Fibroblast of upper back skin (primary cell): ENCODE measurements around the gene VAT1L.

Experiments
- DNase-seq: peaks from one replicate; pipeline ENCODE4 v3.0.0-alpha.2; 2013

VAT1L gene, protein sequence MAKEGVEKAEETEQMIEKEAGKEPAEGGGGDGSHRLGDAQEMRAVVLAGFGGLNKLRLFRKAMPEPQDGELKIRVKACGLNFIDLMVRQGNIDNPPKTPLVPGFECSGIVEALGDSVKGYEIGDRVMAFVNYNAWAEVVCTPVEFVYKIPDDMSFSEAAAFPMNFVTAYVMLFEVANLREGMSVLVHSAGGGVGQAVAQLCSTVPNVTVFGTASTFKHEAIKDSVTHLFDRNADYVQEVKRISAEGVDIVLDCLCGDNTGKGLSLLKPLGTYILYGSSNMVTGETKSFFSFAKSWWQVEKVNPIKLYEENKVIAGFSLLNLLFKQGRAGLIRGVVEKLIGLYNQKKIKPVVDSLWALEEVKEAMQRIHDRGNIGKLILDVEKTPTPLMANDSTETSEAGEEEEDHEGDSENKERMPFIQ

DNA sequence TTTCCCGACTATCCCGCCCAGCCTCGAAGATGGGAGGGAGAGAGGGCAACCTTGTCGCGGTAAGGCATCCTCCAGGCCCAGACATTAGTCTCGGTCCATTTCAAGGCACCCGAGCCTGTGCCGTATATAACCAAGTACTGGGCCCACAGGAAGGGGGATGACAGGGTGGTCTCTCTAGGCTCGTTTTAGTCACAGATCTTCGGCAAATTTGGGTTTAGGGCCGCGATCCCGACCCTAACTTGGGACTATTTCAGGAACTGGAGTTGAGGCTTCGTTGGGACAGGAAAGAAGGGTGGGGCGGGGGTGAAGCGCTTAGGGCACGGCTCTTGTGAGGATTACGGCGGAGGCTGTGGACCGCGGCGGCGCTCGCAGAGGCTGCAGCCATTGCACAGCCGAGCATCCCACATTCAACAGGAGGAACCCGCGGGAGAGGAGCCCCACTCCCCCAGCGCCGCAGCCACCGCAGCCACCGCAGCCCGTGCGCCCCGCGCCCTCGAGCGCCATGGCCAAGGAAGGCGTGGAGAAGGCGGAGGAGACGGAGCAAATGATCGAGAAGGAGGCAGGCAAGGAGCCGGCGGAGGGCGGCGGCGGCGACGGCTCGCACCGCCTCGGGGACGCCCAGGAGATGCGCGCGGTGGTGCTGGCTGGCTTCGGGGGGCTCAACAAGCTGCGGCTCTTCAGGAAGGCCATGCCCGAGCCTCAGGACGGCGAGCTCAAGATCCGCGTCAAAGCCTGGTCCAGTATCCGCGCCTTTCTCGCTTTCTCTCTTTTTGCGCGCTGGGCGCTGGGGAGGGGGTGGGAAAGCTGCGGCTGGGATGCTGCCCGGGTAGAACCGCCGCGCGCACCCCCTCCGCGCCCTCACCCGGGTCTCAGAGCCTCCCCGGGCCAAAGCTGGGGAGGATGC lies at the start of gene VAT1L:
Gene VAT1L, plus strand, starts transcription at position 384 of the 904 bp plus-strand sequence. Its CDS starts 119 bp downstream, at position 503.
- peak; percentile 53 for DNase-seq

DNA sequence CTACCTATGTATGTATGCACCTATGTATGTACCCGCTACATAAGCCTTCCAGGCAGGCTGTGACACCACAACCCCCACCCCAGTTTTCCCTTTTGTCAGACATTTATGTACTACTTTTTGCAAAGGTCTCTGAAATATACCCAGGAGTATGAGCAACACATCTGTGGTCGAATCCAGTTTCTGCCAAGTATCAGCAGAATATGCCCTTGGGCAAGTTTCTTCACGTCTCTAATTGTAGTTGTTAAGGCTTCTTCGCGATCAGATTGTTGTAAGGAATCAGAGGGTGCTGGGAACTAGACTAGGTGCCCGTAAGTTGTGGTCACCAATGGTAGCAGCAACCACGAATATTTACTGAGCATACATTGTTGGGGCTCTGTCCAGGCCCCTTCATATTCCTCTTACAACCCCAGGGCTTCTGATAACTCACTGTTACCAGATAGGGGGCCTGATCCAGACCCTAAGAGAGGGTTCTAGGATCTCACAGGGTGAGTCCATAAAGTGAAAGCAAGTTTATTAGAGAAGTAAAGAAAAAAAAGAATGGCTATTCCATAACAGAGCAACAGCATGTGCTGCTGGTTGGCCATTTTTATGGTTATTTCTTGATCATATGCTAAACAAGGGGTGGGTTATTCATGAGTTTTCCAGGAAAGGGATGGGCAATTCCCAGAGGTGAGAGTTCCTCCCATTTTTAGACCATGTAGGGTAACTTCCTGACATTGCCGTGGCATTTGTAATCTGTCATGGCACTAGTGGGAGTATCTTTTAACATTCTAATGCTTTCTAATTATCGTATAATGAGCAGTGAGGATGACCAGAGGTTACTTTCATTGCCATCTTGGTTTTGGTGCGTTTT lies 49.4 kb upstream of the VAT1L start:
- DNase-seq = no peak

DNA sequence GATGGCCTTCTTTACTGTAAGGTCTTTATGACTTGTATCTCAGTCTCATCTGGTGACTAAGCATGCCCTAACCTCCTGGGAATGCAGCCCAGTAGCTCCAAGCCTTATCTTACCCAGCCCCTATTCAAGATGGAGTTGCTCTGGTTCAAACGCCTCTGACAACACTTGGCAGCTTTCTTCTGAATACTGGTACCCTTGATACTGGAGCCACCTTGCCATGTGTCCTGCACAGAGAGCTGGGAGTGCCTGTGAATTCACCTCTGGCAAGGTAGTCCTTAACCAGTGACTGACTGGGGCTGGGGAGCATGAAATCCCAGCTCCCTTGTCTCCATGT lies 48.8 kb upstream of the VAT1L start:
- DNase-seq = no peak

DNA sequence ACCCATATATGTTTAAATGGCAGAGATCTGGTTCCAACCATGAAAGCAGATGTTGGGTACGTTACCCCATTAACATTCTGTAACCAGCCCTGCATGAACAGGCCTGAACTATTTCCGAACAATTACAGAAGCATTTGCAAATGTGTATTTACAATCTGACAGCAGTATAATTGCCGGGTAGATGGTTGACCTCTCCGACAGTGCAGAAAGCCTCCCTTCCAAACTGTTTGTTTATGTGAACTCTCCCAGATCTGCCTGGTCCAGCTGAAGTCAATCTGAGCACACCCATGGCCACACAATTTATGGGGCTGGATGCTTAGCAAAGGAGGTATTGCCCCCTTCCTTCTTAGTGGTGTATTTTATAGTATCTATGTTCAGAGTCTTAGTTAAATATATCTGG lies 44.2 kb upstream of the VAT1L start:
- DNase-seq = no peak

DNA sequence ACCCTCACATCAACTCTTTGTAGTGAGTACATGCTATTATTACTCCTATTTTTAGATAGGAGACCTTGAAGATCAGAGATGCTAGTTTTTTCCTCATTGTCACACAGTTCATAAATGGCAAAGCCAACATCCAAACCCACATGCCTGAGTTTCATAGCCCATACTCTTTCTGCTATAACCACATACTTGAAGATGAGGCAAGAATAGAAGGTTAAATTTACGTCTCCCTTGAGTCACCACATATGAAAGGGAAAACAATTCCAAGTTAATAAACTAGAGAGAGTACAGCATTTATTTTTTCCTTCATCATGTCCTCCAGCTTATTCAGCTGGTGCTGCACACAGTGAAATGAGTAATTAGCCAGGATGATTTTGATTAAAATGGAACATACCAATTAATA lies 42.4 kb upstream of the VAT1L start:
- DNase-seq = no peak

DNA sequence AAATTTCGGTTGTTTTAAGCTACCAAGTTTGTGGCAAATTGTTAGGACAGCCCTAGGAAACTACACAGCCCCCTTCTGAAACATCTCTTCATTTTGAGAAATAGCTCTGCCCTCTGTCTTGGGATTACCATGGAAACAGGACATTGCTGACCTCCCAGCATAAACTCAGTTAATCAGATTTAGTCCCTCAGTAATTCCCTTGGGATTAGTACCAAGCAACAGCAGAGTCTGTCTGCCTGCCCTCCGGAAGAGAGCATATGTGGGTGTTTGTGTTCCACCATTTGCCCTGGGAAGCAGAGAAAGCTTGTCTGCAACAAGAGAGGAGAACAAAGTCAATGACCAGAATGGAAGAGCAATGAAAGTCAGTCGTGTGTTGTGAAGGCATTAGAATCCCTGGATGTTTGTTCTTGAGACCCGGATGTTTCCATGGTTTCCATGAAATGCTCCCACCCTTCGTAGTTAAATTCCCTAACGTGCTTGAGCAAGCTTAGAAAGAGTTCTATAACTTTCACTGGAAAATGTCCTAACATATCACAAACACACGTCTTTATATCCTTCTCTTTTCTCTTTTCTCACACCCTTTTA lies 39.9 kb upstream of the VAT1L start:
- no peak for DNase-seq

DNA sequence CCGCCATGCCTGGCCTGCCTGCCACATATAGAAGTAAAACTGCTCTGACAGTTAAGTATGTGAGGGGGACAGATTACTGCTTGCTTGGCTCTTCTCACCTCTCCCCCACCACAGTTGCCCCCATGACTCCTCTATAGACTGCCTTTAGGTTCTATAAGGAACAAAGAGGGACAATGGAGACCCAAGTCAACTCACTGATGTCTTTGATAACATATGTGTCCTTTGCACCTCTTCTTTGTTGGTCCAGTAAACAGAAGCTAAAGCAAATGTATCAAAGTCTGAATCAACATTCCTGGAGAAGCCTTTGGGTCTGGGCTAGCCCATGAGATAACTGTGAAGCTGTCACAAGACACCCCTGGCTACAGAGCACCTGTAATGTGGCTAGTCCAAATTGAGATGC lies 38.9 kb upstream of the VAT1L start:
- no peak for DNase-seq

DNA sequence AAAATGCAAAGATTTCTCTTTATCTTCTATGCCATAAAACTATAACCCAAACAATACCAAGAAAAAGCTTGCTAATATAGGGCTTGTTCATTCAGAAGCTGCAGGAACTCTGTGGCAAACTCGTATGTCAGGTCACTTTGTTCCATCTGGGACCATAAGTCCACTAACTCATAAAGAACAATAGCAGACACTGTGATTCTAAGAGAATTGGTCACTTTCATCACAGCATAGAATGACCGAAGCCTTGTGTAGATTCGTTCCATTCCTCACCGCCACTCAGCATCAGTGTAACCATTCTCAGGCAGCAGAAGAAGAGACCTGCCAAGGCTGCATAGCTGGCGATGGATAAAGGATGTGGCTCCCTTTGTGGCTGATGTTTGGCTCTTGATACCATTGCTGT lies 30.3 kb upstream of the VAT1L start:
- no peak for DNase-seq

DNA sequence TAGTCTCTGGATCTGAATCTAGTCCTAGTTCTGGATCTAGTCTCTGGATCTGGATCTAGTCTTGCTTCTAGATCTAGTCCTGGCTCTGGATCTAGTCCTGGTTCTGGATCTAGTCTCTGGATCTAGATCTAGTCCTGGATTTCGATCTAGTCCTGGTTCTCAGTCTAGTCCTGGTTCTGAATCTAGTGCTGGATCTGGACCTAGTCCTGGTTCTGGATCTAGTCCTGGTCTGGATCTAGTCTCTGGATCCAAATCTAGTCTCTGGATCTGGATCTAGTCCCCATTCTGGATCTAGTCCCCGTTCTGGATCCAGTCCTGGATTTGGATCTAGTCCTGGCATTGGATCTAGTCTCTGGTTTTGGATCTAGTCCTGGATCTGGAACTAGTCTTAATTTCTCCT lies 29.9 kb upstream of the VAT1L start:
- DNase-seq = no peak

DNA sequence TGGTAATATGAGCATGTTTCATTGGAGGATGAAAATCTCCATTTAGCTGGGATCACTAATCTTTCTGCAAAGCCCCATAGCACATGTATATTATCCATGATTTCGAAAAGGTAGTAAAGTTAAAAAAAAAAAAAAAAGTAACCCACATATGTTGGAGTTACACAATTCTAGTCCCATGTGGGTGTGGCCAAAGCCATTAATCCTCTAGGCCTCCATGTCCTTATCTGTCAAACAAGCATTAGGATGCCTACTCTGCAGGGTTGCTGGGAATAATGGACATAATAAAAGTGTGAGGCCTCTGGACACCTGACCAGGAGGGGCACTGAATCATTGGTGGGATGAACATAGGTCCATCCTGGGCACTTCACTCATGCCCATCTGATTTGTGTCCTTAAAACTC lies 29.2 kb upstream of the VAT1L start:
- no peak for DNase-seq

DNA sequence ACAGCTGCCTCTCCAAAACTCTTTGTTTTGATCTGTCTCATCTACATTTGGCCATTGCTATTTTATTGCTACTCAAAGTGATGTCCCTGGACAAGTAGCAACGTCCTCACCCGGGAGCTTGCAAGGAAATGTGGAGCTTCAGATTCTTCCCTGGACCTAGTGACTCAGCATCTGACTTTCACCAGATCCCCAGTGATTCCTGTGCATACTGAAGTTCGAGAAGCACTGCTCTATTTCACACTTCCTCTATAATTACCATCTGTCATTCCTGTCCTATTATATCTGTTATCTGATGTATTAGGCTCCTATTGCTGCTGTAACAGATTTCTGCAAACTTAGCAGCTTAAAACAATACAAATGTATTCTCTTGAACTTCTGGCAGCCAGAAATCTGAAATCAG lies 28.5 kb upstream of the VAT1L start:
- DNase-seq = no peak

DNA sequence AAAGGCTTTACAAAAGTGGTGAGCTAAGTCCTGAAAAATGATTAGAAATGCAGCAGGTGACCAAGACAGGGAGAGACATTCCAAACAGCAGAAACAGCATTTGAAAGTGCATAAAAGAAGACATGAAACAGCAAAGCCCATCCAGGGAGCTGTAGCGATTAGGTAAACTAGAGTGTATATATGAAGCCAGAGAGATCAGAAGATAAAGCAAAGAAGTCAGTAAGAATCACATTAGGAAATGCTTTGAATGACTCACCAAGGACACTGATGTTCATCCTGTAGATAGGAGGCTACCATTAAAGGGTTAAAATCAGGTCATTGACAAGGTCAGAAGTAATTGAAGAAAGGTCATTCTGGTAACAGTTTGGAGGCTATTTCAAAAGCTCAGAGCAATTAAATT lies 27.6 kb upstream of the VAT1L start:
- no peak for DNase-seq

DNA sequence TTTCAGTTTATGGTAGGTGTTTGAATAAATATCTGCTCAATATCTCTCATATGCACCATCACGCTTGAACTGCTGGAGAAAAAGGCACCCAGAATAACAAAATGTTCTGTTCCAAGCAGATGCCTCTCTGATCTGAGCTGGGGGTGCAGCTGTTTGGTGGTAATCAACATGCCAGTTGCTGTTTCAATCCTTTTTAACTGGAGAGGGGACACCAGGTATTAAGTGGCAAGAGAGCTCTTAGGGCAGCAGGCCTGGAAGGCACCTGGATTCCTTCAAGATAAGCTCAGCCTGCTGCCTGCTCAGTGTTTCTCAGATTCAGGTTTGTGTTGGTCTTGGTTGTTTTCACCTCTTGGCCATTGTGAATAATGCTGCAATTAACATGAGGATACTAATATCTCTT lies 27.2 kb upstream of the VAT1L start:
- no peak for DNase-seq

DNA sequence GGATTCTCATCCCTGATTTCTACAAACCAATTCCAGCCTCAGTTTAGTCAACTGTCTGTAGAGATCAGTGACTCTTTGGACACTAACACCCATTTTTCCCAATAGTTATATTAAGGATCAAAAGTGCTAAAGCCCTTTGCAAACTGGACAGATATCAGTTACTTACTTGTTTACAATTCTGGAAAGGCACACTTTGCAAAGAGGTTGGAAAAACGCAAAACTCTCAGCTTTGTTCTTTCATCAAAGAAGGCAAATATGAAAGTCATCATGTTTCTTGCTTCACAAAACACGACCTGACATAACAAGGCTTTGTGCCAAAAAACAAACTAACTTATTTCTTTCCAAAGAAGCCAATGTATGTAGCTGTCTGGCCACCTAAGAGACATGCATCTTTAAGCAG lies 26.1 kb upstream of the VAT1L start:
- no peak for DNase-seq

DNA sequence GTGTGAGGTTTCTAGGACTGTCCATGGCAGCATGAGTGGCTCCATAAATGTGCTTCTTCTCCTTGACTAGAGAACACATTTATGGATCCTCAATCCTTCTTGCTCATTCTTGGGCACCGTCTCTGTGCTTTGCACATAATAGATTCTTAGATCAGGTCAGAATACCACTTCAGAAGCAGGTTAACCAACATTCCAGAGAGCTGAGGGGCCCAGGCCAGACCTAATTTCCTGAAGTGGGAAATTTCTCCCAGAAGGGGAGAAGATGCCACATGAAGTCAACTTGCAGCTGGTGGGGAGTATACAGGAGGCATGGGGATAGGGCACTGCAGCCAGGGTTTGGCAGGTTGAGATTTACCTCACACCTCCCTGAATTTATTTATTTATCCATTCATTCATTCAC lies 24.4 kb upstream of the VAT1L start:
- DNase-seq = no peak

DNA sequence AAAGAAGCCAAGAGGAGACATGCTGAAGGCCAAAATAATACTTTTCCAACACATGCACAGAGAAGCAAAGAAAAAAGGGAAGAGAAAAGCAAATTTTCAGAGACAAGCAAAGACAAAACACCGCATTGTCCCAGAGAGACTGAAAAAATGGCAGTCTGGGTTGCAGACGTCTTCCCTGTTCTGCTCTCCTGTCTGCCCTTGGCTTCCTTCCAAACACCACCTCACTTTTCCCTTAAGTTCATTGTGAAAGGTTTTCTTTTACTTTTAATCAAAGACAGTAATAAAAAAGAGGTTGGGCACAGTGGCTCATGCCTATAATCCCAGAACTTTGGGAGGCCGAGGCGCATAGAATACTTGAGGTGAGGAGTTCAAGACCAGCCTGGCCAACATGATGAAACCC lies 21.2 kb upstream of the VAT1L start:
- no peak for DNase-seq

DNA sequence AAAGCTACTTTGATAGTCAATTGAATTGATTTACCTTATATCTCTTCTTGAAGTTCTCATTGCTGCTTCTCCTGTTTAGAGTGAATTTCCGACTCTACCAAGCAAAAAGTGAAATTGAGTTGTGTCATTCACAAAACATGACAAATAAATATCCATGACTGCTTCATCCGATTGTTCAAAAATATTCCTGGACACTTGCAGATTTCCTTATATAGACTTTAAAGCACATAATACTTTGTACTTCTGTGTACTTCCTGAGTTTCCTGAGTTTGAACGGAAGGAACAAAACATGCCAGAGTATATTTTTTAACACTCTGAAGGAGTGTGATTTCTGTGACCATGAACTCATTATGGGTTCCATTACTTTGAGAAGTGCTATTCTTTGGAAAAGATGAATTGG lies 20.5 kb upstream of the VAT1L start:
- DNase-seq = no peak

DNA sequence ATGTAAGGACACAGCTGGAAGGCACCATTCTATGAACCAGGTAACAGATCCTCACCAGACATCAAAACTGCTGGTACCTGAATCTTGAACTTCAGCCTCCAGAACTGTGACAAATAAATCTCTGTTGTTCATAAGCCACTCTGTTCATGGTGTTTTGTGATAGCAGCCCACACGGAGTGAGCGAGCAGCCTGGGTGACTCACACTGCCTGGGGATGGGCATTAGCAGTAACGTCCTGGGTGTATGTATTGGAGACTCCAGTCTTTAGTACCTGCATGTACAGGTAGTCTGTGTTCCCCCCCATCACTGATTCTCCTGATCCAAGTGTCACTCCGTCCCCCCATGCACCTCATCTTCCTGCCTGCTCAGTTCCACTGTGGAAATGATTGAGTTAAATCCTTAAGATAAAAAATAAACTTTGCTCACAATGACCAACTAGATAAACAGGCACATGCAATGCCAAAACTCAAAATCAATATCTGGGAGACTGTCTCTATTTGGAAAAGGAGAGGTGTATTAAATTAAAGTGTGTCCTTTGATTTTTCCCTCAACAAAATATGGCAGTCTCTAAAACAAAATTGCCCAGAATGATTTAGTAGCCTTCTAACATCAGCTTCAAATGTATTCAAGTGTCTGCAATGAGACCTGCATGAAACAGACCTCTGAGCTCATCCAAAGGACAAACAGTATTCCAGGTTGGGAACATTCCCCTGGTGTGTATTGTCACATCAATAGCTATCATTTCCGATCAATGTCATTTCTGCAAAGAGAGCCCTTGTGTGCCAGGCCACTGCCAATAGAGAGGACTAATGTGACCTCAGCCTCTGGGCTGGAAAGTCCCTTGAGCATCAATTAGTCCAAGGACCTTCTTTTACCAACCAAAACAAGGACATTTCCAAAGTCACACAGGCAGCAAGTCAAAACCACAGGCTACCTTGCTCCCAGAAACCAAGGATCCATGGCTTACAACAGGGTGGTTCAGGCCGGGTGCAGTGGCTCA lies 12.2 kb upstream of the VAT1L start:
- DNase-seq = no peak

DNA sequence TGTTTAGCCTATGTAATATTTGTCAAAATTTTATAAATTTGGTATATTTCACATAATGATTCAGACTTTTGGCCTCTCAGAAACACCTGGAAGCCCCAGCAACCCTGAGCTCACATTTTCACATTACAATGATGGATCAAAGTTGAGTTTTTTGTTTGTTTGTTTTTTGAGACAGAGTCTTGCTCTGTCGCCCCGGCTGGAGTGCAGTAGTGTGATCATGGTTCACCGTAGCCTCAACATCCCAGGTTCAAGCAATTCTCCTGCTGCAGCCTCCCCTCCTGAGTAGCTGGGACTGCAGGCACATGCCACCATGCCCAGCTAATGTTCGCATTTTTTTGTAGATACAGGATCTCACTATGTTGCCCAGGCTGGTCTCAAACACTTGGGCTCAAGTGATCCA lies 10.6 kb upstream of the VAT1L start:
- DNase-seq = no peak

DNA sequence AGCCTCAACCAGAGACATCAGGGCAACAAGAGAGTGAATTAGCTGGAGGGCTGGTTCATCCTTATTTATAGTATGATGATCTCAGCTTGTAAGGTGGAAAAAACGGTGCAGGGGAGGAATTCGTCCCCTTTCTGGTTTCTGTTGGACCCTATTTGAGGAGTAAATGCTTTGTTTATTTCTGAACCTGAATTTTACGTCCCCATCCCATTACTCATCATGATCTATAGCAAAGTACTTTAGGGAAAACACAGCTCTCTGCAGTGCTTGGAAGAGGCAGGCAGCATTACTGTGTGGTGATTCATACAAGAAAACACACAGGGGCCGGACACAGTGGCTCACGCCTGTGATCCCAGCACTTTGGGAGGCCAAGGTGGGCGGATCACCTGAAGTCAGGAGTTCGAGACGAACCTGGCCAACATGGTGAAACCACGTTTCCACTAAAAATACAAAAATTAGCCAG lies 8.0 kb upstream of the VAT1L start:
- DNase-seq = peak; percentile 95

DNA sequence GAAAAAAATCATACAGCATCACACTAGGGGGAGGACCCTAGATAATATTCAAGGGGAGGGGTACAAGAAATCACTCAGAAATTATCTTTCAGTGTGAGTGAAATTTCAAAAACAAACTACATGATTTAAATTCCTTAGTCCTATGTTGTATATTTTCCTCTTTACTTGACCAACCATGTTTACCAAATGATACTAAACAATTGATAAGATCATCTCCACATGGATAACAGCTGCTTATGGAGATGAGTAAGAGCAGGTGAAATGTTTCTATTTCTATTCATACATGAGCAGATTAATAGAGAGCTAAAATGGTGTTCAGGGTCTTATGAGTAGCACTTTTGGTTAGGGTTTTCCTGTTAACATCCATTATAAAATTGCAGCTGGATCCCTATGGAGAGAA lies 7.3 kb upstream of the VAT1L start:
- no peak for DNase-seq

DNA sequence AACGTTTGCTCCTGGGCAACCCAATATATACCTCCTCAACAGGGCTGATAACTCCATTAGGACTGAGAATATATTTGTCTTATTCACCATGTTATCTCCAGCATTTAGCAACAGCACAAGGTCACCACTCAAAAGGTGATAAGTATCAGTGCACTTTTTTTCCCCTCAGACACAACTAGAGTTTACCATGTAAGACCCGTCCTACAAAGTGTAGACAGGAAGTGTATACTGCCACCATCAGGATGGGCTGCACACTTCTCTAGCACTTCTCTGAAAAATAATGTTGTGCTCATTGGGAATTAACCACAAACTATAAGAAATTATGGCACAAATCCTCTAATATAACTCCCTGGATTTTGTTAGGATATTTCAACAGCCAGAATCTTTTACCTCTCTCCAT lies 5.7 kb upstream of the VAT1L start:
- DNase-seq = no peak
